ENCODE measurements around the gene RBMS3. TPM values are rescaled to one million over a fixed set of nuclear protein-coding genes. Genes with fewer than 3 reads are reported as not detected.
A peak's percentile ranks its signal among the peaks of the same experiment; 100 is the strongest.
"Not testable (repeated sequence)": the region's sequence is repeated elsewhere in the genome, so short reads cannot be mapped to it uniquely, and the experiment has no call there.

RBMS3 gene
- total RNA-seq (2022) (1.3 TPM in 2 replicates), Bru-seq, nascent RNA (percentile 21 among the genes with signal in this experiment), BruChase-seq, experiment 1, labeled RNA remaining after a 6-hour chase (percentile 21 among the genes with signal in this experiment), BruChase-seq, experiment 2, labeled RNA remaining after a 2-hour chase (percentile 19 among the genes with signal in this experiment)
- long read RNA-seq, result 0 reads

DNA sequence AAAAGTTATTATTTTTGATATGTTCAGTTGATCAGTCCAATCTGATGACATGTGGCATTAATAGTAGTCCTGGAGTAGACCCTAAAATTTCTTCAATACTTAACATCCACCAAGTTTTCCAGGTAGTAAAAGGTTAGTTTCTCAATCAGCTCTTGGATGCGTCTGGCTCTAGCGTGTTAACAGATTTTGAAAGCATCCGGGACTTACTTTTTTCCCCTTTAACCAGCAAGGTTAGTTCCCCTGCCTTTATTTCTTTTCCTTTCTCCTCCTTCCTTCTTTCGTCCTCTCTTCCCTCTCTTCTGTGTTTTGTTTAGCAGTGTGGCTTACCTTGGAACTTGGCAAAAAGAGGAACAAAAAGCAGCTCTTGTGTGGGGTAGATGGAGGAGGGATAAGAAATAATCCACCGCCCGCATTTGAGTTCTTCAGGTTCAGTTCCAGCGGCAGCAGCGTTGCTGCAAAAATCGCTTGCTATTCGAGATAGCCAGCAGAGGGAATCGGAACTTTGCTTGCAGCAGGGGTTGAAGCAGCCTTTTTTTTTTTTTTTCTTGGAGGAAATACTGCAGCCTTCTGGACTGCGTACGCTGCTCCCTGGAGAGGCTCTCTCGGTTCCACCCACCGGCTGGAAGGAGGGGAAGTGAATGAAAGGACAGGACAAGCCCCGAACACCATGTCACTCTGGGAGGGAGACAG, at the start of gene RBMS3:
RBMS3 (plus strand) TSS at position 668 of the 690 bp plus-strand sequence.
- TF ChIP-seq, protein P1, sequence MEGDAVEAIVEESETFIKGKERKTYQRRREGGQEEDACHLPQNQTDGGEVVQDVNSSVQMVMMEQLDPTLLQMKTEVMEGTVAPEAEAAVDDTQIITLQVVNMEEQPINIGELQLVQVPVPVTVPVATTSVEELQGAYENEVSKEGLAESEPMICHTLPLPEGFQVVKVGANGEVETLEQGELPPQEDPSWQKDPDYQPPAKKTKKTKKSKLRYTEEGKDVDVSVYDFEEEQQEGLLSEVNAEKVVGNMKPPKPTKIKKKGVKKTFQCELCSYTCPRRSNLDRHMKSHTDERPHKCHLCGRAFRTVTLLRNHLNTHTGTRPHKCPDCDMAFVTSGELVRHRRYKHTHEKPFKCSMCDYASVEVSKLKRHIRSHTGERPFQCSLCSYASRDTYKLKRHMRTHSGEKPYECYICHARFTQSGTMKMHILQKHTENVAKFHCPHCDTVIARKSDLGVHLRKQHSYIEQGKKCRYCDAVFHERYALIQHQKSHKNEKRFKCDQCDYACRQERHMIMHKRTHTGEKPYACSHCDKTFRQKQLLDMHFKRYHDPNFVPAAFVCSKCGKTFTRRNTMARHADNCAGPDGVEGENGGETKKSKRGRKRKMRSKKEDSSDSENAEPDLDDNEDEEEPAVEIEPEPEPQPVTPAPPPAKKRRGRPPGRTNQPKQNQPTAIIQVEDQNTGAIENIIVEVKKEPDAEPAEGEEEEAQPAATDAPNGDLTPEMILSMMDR (IDR thresholded peaks at IDR 0.05; ENCODE audit: unreplicated experiment), result no peak
- peaks cover 17% of the 10 kb centered on the region for H3K36me3 Mint-ChIP-seq (ENCODE audit: insufficient read depth, unreplicated experiment)
- intact Hi-C loops (cut with micrococcal nuclease; ENCODE audit: unreplicated experiment), result loop anchor here (2.0 to 10.0 kb wide), 2 partner anchors 366 to 484 kb away; no protein-coding TSS in a partner anchor
- CTCF ChIA-PET, result interaction anchor here (0.6 to 0.7 kb wide), 2 partner anchors 22 to 101 kb away, joined by 3 to 8 read pairs; no protein-coding TSS in a partner anchor
- H3K4me1 Mint-ChIP-seq (ENCODE audit: low read depth, unreplicated experiment), result peaks cover 32% of the 10 kb centered on the region
- no TSS peak for BruUV-seq (replicated peaks)
- peak within 1 kb of the TSS; percentile 64 for H3K4me3 Mint-ChIP-seq (ENCODE audit: low read depth, unreplicated experiment)
- H3K9me3 Mint-ChIP-seq (ENCODE audit: low read depth, unreplicated experiment), result no peaks in the 10 kb centered on the region
- H3K27ac Mint-ChIP-seq (ENCODE audit: unreplicated experiment), result peak within 1 kb of the TSS; percentile 53
- peak; percentile 66 for DNase-seq
- H3K27me3 Mint-ChIP-seq (ENCODE audit: unreplicated experiment), result no peaks in the 10 kb centered on the region

DNA sequence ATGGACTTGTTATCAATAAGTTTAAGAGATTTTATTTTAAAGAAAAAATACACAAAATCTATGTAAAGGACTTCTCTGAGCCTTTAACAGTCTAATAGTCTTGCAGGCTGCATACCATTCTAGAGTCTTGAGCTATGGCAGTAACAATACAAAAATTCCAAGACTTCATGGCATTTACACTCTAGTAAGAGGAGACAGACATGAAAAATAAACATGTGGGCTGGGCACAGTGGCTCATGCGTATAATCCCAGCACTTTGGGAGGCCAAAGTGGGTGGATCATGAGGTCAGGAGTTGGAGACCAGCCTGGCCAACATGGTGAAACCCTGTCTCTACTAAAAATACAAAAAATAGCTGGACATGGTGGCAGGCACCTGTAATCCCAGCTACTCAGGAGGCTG, 47.7 kb upstream of the RBMS3 start:
- CTCF ChIA-PET; DNase-seq; H3K27ac Mint-ChIP-seq (ENCODE audit: unreplicated experiment); H3K4me1 Mint-ChIP-seq (ENCODE audit: low read depth, unreplicated experiment); intact Hi-C loops (cut with micrococcal nuclease; ENCODE audit: unreplicated experiment); H3K4me3 Mint-ChIP-seq (ENCODE audit: low read depth, unreplicated experiment); BruUV-seq (replicated peaks); H3K9me3 Mint-ChIP-seq (ENCODE audit: low read depth, unreplicated experiment); H3K36me3 Mint-ChIP-seq (ENCODE audit: insufficient read depth, unreplicated experiment); H3K27me3 Mint-ChIP-seq (ENCODE audit: unreplicated experiment): not testable (repeated sequence)

DNA sequence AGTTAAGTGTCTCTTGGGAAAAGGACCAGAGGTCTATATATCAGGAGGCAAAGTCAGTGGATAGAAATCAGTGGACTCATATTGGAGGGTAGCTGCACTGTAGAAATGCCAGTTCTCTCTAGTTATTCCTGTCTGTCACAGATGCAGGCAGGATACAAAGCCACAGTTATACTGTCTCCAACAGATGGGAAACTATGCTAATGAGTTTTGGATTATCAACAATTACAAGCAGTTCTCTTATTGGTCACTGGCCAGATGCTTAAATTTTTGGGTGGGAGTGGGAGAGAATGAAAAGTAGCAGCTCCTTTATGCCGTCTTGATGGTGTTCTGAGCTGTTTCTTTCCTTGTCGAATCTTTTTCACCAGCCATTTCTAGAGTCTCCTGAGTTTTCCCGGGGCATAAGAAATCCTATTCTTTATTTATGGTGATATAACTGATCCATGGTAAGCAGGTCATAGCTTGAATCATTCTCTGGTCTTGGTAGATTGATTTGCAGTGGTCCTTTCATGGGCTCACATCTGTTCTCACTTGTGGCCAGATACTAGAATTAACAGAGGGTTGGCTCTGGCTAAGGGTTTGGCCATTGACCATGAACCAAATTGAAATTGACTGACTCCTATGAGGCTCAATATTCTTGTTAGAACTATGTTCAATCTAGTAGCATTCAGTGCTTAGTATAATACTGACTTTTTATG, 44.6 kb upstream of the RBMS3 start:
- no peak overlapping the region for H3K4me3 Mint-ChIP-seq (ENCODE audit: low read depth, unreplicated experiment)
- no TSS peak for BruUV-seq (replicated peaks)
- no peaks in the 10 kb centered on the region for H3K36me3 Mint-ChIP-seq (ENCODE audit: insufficient read depth, unreplicated experiment)
- H3K4me1 Mint-ChIP-seq (ENCODE audit: low read depth, unreplicated experiment), result peaks cover 29% of the 10 kb centered on the region
- H3K9me3 Mint-ChIP-seq (ENCODE audit: low read depth, unreplicated experiment), result peaks cover 6% of the 10 kb centered on the region
- no peak overlapping the region for H3K27ac Mint-ChIP-seq (ENCODE audit: unreplicated experiment)
- no peaks in the 10 kb centered on the region for H3K27me3 Mint-ChIP-seq (ENCODE audit: unreplicated experiment)
- DNase-seq, result no peak
- TF ChIP-seq, protein P1 (IDR thresholded peaks at IDR 0.05; ENCODE audit: unreplicated experiment), result no peak
- intact Hi-C loops (cut with micrococcal nuclease; ENCODE audit: unreplicated experiment), result no loop called here
- CTCF ChIA-PET, result no interaction called here

DNA sequence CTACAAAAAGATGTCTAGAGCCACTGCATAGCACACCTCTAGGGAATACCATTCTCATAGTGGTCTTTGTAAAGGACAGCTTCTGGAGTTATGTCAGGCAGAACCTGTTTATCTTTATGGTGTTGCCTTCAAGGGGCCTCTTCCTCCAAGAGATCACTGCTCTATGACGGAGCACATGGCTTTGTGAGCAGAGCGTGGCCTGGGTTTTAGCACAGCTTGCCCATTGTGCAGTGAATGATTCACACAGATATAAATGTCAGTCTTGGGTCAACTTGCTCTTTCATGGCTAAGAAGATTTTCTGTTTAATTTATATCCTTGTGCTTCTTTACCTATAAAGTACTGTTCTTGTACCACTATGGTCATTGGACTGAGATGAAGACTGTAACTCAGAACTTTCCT, 41.5 kb upstream of the RBMS3 start:
- Mint-ChIP-seq H3K4me1 (ENCODE audit: low read depth, unreplicated experiment) (peaks cover 34% of the 10 kb centered on the region), H3K27me3 (ENCODE audit: unreplicated experiment) (no peaks in the 10 kb centered on the region), H3K27ac (ENCODE audit: unreplicated experiment) (no peak overlapping the region), H3K9me3 (ENCODE audit: low read depth, unreplicated experiment) (peaks cover 2% of the 10 kb centered on the region), H3K4me3 (ENCODE audit: low read depth, unreplicated experiment) (no peak overlapping the region), H3K36me3 (ENCODE audit: insufficient read depth, unreplicated experiment) (no peaks in the 10 kb centered on the region)
- BruUV-seq (replicated peaks), result no TSS peak
- TF ChIP-seq, protein P1 (IDR thresholded peaks at IDR 0.05; ENCODE audit: unreplicated experiment), result no peak
- DNase-seq, result no peak
- CTCF ChIA-PET, result interaction anchor here (1.0 kb wide), 1 partner anchor 10 kb away, joined by 3 read pairs; no protein-coding TSS in a partner anchor
- intact Hi-C loops (cut with micrococcal nuclease; ENCODE audit: unreplicated experiment), result no loop called here
